GM19455 (cell line): ENCODE results near the gene ATP6V0D1.

Experiments
- ATAC-seq: cut with Tn5 transposase; IDR thresholded peaks from one replicate; pipeline ENCODE4 v1.9.1; 2021; ENCODE audit not compliant: unreplicated experiment

Gene ATP6V0D1

GRCh38 chr16:67409631-67410030 lies 71.3 kb downstream of the ATP6V0D1 start:
- ATAC-seq: no peak

GRCh38 chr16:67407788-67408452 lies 73.0 kb downstream of the ATP6V0D1 start:
- no peak for ATAC-seq

- ATAC-seq: no peak
Measured at GRCh38 chr16:67407176-67407787, 73.7 kb downstream of the ATP6V0D1 start.

- ATAC-seq: no peak
Measured at GRCh38 chr16:67406111-67406971, 74.6 kb downstream of the ATP6V0D1 start.

- no peak for ATAC-seq
Measured at GRCh38 chr16:67405336-67405735, 75.6 kb downstream of the ATP6V0D1 start.

- ATAC-seq: no peak
Measured at GRCh38 chr16:67404740-67405226, 76.2 kb downstream of the ATP6V0D1 start.

DNA sequence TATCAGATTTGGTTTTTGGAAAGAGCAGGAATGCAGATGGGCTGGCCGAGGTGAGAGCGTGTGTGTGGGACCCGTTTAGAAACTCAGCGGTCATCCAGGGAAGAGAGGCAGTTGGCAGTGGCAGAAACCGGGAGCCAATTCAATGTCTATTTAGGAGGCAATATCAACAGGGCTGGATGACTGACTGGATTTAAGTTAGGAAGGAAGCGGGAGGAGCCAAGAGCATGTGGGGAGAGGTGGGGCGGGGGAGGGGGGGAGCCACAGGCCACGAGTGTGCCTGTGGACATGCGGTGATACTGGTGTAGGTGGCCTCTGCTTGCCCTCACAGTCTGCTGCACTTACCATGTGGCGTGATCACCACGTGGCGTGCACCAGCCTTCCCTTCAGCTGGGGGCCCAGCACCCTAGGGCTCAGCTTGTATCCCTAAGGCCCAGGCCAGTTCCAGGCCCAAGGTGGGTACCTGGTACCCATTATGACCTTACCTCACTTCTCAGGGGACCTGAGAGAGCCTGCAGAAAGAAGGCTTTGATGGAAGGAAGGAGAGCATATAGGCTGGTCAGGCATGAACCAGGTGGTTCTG lies 76.9 kb downstream of the ATP6V0D1 start:
- ATAC-seq: no peak

GRCh38 chr16:67400901-67401300 lies 80.1 kb downstream of the ATP6V0D1 start:
- ATAC-seq: no peak

GRCh38 chr16:67399749-67400704 lies 80.9 kb downstream of the ATP6V0D1 start:
- ATAC-seq: no peak

DNA sequence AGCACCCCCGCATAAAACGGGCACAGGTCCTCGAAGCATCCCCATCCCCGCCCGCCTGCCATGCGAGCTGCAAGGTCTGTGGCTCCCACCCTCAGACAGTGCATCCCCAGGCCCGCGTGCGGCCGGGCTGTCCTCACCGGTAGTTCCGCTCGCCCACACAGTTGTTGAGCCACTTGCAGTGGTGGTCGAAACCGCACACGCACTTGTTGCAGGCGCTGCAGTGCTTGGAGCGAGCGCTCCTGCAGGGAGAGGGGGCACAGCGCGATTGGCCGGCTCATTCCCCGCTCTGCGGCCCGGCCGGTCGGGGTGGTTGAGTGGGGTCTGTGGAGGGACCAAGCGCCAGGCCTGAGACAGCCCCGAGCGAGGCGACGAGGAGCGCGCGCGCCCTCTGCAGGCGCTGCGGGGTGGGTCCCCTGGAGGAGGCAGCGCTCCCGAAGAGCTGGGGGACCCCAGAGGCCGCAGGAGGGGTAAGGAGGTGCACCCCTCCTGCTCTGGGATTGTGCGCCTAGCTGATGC lies 81.7 kb downstream of the ATP6V0D1 start:
- no peak for ATAC-seq

- no peak for ATAC-seq
Measured at GRCh38 chr16:67398546-67399217, 82.3 kb downstream of the ATP6V0D1 start.

- ATAC-seq: no peak
Measured at GRCh38 chr16:67397812-67398545, 83.0 kb downstream of the ATP6V0D1 start.

DNA sequence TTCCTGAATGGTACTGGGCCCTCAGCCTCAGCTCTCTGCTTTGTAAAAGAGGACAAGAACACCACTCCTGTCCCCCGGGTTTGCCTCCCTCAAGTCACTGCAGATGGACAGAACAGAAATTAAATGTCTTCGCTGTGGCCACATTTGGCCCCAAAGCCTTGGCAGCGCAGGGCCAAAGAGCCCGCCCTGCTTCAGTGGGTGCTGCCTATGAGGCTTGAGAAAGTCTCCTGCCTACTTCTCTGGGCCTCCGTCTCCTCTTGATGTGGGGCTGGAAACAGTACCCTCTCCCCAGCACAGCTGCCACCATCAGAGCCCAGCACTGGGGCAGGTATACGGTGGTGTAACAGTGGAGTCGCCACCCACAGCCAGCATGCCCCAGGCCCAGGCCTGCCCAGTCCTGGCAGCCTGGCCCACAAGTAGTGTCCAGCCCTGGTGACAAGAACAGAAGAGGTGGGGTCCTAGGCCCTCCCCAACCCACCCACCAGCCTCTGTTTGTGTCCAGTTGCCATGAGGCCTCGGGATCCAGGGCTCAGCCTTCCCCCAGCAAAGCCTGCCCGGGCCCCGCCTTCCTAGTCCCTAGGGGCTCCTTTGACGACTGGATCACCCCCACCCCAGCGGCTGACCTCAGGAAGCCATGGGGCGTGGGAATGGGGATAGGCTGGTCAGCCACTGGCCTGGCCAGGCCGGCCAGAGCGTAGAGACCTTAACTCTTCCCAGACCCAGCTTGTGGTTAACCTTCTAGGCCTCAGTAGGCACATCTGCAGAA lies 83.7 kb downstream of the ATP6V0D1 start:
- no peak for ATAC-seq

DNA sequence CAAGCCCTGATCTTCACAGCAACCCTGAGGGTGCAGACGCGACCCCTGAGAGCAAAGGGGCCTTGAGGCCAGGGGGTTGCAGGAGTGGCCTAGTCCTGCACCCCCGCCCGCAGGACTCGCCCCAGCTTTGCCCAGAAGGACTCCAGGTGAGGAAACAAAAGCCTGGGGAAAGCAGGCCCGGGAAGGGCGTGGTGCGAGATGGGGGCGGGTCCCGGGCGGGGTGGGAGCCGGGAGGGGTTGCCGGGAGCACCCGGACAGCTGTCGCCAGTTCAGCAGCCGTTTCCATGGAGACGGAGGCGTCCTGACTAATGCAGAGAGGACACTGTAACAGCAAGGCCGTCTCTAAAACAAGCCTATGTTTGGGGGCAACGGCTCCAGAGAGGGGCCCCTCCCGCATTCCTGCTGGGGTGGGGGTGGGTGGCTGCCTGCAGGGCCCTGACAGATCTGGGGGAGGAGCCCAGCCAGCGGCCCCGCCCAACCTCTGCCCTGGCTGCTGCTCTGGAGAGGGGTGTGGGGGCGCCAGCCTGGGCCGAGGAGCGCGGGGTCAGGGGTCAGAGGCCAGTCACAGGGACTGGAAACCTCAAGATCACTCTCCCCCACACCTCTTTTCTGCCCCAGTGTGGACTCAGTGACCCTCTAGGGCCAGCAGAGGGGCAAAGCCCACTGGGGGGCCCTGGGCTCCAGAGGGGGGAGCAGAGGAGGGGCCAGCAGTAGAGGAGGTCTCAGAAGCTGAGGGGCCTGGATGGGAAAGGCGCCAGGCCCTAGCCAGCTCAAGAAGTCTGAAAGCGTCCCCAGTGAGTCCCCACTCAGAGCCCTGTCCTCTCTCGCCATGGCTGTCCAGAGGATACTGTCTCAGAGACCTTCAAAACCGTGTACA lies 84.6 kb downstream of the ATP6V0D1 start:
- ATAC-seq: no peak

GRCh38 chr16:67395458-67396158 lies 85.3 kb downstream of the ATP6V0D1 start:
- no peak for ATAC-seq

DNA sequence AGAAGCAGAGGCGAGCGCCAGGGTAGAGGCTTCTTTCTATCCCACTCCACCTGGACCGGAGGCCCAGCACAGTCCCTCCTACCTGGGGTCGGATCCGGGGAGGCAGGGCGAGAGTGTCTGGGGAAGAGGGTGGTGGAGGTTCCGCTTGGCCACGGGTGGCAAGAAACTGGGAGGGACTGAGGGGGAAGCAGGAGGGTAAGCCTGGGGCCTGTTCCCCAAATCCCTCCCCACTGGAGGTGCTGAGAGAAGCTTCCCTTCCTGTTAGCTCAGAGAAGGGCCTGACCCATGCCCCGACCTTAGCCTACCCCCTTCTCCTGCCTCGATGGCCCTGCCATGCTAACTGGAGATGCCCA lies 85.9 kb downstream of the ATP6V0D1 start:
- ATAC-seq: no peak
